ENCODE data around the gene KRT1.

Gene KRT1

GRCh38 chr12:52633383-52633782 lies 46.8 kb downstream of the KRT1 start:
- H3K4me1 Mint-ChIP-seq (ENCODE audit: low read depth), result peaks cover 81% of the 10 kb centered on the region
- peaks cover 2% of the 10 kb centered on the region for H3K36me3 Mint-ChIP-seq
- H3K27me3 Mint-ChIP-seq, result no peaks in the 10 kb centered on the region
- H3K4me3 Mint-ChIP-seq, result peak overlapping the region; percentile 53
- H3K27ac Mint-ChIP-seq, result peak overlapping the region; percentile 74
- no peaks in the 10 kb centered on the region for H3K9me3 Mint-ChIP-seq (ENCODE audit: low read depth)

GRCh38 chr12:52632656-52633055 lies 47.6 kb downstream of the KRT1 start:
- H3K36me3 Mint-ChIP-seq, result peaks cover 2% of the 10 kb centered on the region
- no peaks in the 10 kb centered on the region for H3K9me3 Mint-ChIP-seq (ENCODE audit: low read depth)
- peak overlapping the region; percentile 64 for H3K27ac Mint-ChIP-seq
- peak overlapping the region; percentile 3 for H3K4me3 Mint-ChIP-seq
- H3K27me3 Mint-ChIP-seq, result no peaks in the 10 kb centered on the region
- H3K4me1 Mint-ChIP-seq (ENCODE audit: low read depth), result peaks cover 84% of the 10 kb centered on the region

- H3K36me3 Mint-ChIP-seq, result peaks cover 2% of the 10 kb centered on the region
- H3K4me1 Mint-ChIP-seq (ENCODE audit: low read depth), result peaks cover 88% of the 10 kb centered on the region
- no peaks in the 10 kb centered on the region for H3K9me3 Mint-ChIP-seq (ENCODE audit: low read depth)
- no peaks in the 10 kb centered on the region for H3K27me3 Mint-ChIP-seq
- peak overlapping the region; percentile 31 for H3K27ac Mint-ChIP-seq
- peak overlapping the region; percentile 27 for H3K4me3 Mint-ChIP-seq
These were observed 48.3 kb downstream of the KRT1 start for GRCh38 chr12:52631676-52632459.

DNA sequence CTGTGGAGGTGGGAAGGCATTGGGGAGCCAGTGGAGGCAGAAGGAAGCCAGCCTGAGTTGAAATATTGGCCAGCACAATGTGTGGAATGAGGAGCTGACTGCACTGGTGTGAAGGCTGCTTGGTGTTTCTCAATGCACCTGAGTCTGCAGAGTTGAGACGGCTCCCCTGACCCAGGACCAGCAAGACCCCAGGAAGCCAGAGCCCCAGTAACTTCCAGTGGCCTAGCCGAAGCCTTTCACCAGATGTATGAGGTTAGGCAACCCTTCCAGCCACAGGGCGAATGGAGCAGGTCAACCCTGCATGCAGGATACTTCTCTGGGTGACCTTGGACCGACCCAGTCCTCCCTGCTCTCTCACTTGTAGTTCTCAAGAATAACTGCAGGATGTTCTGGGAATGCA lies 48.9 kb downstream of the KRT1 start:
- Mint-ChIP-seq H3K27ac (peak overlapping the region; percentile 86), H3K36me3 (no peaks in the 10 kb centered on the region), H3K4me3 (peak overlapping the region; percentile 77), H3K27me3 (no peaks in the 10 kb centered on the region), H3K9me3 (ENCODE audit: low read depth) (no peaks in the 10 kb centered on the region), H3K4me1 (ENCODE audit: low read depth) (peaks cover 88% of the 10 kb centered on the region)

GRCh38 chr12:52630599-52631200 lies 49.5 kb downstream of the KRT1 start:
- Mint-ChIP-seq H3K27me3 (no peaks in the 10 kb centered on the region), H3K27ac (peak overlapping the region; percentile 86), H3K4me1 (ENCODE audit: low read depth) (peaks cover 90% of the 10 kb centered on the region), H3K9me3 (ENCODE audit: low read depth) (no peaks in the 10 kb centered on the region), H3K4me3 (peak overlapping the region; percentile 77), H3K36me3 (no peaks in the 10 kb centered on the region)

DNA sequence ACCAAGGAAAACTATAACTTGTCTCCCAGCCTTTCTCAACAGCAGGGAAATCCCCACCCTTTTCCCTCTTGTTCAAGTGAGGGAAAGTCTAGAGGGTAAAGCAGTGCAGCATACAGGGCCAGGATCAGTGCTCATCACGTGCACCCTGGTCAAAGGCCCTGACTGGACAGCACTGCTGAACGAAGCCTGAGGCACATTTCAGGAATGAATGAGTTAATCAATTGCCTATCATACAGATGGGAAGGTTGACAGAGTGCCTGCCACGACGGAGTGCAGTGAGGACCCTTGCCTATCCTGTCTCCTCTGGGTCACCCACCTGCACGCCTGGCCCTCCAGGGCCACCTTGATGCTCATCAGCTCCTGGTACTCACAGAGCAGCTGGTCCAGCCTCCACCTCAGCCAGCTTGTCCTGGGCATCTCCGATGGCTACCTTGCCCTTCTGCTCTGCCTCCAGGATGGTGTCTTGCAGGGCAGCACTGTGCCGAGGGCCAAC lies 50.2 kb downstream of the KRT1 start:
- no peaks in the 10 kb centered on the region for H3K9me3 Mint-ChIP-seq (ENCODE audit: low read depth)
- H3K36me3 Mint-ChIP-seq, result no peaks in the 10 kb centered on the region
- H3K4me3 Mint-ChIP-seq, result peak overlapping the region; percentile 77
- peak overlapping the region; percentile 86 for H3K27ac Mint-ChIP-seq
- peaks cover 94% of the 10 kb centered on the region for H3K4me1 Mint-ChIP-seq (ENCODE audit: low read depth)
- no peaks in the 10 kb centered on the region for H3K27me3 Mint-ChIP-seq

- H3K27ac Mint-ChIP-seq, result peak overlapping the region; percentile 86
- no peaks in the 10 kb centered on the region for H3K36me3 Mint-ChIP-seq
- H3K9me3 Mint-ChIP-seq (ENCODE audit: low read depth), result no peaks in the 10 kb centered on the region
- H3K27me3 Mint-ChIP-seq, result no peaks in the 10 kb centered on the region
- peaks cover 93% of the 10 kb centered on the region for H3K4me1 Mint-ChIP-seq (ENCODE audit: low read depth)
- H3K4me3 Mint-ChIP-seq, result peak overlapping the region; percentile 77
These were observed 50.8 kb downstream of the KRT1 start for GRCh38 chr12:52629281-52630007.

- Mint-ChIP-seq H3K27me3 (no peaks in the 10 kb centered on the region), H3K4me3 (peak overlapping the region; percentile 58), H3K9me3 (ENCODE audit: low read depth) (no peaks in the 10 kb centered on the region), H3K4me1 (ENCODE audit: low read depth) (peaks cover 91% of the 10 kb centered on the region), H3K27ac (peak overlapping the region; percentile 70), H3K36me3 (no peaks in the 10 kb centered on the region)
These were observed 51.4 kb downstream of the KRT1 start for GRCh38 chr12:52628841-52629240.

DNA sequence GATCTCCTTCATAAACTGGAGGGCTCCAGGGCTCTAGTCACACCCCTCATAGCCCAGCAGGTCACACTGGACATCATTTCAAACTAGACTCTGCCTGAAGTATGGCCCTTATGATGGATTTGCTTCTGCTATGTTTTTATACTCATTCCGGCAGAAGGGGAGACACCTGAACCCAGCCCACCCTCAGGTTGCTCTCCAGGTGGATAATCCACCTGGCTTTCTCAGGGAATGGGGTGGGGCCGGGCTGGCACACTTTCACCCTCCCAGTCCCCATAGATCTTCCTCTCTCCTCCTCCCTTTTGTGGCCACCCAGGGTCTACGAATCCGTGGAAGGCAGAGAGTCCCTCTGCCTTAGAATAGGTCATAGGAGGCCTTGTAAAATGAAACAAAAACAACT lies 52.1 kb downstream of the KRT1 start:
- Mint-ChIP-seq H3K9me3 (ENCODE audit: low read depth) (no peaks in the 10 kb centered on the region), H3K4me1 (ENCODE audit: low read depth) (peaks cover 85% of the 10 kb centered on the region), H3K4me3 (peak overlapping the region; percentile 58), H3K36me3 (no peaks in the 10 kb centered on the region), H3K27ac (peak overlapping the region; percentile 70), H3K27me3 (no peaks in the 10 kb centered on the region)

DNA sequence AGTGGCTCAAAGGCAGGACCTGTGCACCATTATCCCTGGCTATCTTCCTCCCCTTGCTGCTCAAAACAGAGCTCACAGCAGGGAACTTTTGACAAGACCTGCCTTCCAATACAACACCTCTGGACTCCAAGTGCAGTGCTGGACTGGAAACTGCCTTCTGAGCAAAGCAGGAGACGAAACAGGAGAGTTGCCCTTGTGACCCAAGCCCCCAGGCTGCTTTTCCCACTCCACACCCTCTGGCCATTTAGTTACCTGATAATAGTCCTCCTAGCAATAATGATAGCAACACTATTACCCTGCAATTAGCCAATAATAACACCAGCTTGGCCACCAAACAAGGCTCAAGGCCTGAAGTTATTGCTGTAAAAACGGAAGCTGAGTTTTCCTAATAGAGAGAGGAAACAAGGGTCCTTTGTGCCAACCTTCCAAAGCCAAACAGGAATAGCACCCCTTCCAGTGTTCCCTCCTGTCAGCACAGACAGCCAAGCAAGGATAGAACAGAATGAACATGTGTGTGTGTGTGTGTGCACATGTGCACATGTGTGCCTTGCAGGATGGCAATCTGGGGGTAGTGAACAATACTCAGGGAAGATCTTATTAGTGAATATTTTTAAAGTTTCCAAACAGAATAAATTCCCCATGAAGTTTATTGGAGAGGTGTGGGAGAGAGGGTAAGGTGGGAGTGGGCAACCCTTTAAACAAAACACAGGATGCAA lies 52.7 kb downstream of the KRT1 start:
- Mint-ChIP-seq H3K27ac (no peak overlapping the region), H3K27me3 (no peaks in the 10 kb centered on the region), H3K36me3 (no peaks in the 10 kb centered on the region), H3K9me3 (ENCODE audit: low read depth) (no peaks in the 10 kb centered on the region), H3K4me1 (ENCODE audit: low read depth) (peaks cover 84% of the 10 kb centered on the region), H3K4me3 (peak overlapping the region; percentile 12)

All from activated naive CD8-positive, alpha-beta T cell (primary cell).